Right renal pelvis (tissue), 4 donors: ENCODE results near the gene DBF4B. TPM values are rescaled to one million over a fixed set of nuclear protein-coding genes. Genes with fewer than 3 reads are reported as not detected.

Source experiments
- DNase-seq, 4 donors: peaks; one replicate each; pipeline ENCODE4 v3.0.0-alpha.2; 2013; ENCODE audit warnings: low read depth in 4 of 4, low spot score in 3 of 4, missing footprints in 1 of 4
- polyA plus RNA-seq, 4 donors: library from polyadenylated mRNA; unstranded; fragments of 120-200 nt; gene quantifications; one replicate each; pipeline ENCODE4 v1.2.1, GENCODE V29; 2013; ENCODE audit not compliant: insufficient read length in 4 of 4

Gene DBF4B
- polyA plus RNA-seq, 4 donors: 9.2 to 13.9 (median 11.7) TPM

DNA sequence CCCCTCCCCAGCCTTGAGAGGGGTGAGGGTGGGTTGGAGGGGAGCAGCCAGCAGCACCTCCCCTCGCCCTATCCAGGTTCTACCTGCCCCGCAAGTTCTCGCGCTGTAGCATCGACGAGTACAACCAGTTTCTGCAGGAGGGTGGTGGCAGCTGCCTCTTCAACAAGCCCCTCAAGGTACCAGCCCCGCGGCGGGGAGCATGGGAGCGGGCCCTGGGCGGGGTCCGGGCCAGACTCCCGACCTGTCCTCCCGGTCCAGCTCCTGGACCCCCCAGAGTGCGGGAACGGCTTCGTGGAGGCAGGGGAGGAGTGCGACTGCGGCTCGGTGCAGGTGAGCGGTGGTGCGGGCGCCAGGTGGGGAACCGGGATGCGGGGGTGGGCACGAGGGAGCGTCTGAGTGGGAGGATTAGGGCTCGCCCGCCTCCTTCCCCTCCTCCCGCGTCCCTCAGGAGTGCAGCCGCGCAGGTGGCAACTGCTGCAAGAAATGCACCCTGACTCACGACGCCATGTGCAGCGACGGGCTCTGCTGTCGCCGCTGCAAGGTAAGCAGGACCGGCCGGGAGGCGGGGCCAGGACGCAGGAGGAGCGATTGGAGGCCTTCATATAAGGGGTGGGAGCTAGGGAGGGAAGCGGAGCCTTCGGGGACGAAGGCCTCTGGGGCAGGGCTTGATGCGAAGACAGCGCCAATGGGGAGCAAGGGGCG is 66.8 kb downstream of the DBF4B start:
- peak; percentile 94 to 97 (median 96) for DNase-seq

GRCh38 chr17:44775838-44776621 is 67.6 kb downstream of the DBF4B start:
- no peak for DNase-seq

DNA sequence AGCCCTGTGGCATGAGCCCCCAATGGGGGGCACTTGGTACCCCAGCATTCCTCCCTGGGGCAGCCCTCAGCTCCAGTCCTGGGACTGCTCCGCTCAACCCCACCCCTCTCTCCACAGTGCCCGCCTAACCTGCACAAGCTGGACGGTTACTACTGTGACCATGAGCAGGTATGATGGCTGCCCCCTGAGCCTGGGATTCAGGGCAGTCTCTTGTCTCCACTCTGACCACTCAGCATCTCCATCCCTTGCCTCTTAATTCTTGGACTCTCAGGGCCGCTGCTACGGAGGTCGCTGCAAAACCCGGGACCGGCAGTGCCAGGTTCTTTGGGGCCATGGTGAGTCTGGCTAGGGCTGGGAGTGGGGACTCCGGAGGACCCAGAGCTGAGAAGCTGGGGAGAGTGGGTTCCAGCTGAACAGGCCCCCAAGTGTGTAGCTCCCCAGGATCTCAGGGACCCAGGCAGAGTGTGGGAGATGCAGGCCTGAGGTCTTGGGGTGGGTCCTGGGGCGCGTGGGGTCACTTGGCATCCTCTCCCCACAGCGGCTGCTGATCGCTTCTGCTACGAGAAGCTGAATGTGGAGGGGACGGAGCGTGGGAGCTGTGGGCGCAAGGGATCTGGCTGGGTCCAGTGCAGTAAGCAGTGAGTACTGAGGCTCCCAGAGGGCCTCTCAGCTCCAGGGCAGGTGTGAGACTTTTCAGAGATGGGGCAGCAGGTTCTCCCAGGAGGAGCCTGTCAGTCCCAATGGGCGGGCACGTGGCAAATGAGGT is 68.3 kb downstream of the DBF4B start:
- no peak for DNase-seq

DNA sequence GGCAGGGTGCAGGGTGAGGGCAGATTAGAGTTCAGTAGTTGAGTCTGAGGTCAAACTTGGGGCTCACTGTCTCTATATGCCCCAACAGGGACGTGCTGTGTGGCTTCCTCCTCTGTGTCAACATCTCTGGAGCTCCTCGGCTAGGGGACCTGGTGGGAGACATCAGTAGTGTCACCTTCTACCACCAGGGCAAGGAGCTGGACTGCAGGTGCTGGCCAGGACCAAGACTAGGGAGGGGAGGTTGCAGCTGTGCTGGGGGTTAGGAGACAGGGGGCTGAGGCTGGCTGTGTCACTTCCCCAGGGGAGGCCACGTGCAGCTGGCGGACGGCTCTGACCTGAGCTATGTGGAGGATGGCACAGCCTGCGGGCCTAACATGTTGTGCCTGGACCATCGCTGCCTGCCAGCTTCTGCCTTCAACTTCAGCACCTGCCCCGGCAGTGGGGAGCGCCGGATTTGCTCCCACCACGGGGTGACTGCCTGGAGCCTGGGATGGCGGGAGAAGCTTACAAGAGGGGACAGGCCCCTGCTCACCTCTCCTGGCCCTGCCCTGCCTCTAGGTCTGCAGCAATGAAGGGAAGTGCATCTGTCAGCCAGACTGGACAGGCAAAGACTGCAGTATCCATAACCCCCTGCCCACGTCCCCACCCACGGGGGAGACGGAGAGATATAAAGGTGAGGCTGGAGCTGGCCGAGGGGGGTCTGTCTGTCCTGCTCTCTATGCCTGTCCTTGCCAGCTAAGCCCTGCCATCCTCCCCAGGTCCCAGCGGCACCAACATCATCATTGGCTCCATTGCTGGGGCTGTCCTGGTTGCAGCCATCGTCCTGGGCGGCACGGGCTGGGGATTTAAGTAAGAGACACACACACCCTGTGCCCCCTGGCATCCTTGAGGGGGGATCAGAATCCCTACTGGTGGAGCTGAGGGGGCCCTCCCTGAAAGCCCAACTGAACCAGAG is 69.2 kb downstream of the DBF4B start:
- DNase-seq: no peak

DNA sequence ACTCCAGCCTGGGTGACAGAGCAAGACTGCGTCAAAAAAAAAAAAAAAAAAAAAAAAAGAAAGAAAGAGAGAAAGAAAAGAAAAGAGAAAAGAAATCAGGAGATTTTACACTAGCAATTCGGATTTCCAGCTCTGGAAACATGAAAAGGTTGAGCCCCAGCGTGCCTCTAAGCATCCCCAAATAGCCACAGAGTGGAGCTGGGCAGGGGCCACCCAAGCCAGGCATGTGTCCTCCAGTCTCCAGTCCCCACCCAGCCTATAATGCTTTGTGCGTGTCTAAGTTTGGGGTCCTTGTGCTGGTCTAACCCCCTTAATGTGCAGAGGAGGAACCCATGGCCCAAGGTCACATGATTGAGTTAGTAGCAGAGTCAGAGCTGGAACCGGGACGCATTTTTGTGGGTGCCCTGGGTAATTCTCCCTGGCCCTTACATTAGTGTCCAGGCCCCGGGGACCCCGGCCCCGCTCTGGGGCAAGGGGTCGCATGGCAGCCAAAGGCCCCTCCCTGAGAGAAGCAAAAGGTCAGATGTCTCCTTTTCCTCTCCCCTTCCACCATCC is 70.3 kb downstream of the DBF4B start:
- no peak for DNase-seq

GRCh38 chr17:44779211-44780025 is 71.0 kb downstream of the DBF4B start:
- DNase-seq: peak; percentile 55 to 76 (median 60)

DNA sequence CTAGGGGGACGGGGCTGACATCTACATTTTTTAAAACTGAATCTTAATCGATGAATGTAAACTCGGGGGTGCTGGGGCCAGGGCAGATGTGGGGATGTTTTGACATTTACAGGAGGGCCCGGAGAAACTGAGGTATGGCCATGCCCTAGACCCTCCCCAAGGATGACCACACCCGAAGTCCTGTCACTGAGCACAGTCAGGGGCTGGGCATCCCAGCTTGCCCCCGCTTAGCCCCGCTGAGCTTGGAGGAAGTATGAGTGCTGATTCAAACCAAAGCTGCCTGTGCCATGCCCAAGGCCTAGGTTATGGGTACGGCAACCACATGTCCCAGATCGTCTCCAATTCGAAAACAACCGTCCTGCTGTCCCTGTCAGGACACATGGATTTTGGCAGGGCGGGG is 71.7 kb downstream of the DBF4B start:
- DNase-seq: no peak

- no peak for DNase-seq
These were observed 72.5 kb downstream of the DBF4B start for GRCh38 chr17:44780845-44781480.

DNA sequence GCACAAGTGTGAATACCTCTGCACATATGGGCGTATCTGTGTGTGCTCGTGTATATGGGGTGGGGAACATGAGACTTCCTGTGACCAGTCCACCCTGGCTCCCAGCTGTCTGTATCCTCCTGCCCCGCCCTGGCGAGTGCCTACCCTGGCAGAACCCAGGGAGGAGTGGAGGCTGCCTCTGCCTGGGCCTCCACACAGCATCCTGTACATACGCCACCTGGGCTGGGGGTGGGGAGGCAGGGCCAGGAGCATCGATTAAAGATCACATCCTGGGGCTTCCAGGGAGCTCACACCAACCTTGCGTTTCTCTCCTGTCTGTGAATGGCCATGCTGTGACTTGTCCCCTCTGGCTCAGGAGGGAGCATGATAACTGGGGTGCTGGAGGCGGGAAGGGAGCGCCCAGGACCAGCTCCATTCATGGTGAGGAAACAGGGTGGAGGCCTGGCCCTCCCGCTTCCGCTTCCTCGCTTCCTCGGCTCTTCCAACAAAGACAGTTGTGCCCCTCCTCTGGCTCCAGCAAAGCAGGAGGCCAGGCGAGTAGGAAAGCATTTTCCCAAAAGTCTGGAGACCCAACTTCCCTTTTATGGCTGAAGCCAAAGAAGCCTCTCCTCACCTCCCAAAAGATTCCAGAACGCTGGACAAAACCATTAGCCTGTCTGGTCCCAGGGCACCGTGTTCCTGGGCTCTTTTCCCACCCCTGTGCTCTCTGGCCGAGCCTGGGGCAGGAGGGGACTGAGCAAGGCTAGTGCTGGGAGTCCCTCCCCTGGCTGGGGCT is 73.3 kb downstream of the DBF4B start:
- DNase-seq: no peak

GRCh38 chr17:44782326-44782850 is 73.9 kb downstream of the DBF4B start:
- DNase-seq: no peak

DNA sequence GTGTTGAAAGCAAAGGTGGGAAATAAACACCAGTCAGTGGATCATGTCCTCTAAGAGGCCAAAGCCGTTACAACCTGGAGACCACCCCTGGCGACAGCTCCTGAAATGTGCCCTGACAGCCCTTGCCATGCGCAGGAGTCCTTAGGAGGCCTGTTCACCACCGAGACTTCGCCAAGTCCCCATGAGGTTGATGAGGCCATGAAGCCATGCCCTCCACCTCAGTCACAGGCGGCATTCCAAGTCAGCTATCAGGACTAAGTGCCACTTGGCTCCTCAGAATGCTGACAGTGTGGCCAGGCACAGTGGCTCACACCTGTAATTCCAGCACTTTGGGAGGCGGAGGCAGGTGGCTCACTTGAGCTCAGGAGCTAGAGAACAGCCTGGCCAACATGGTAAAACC is 77.5 kb downstream of the DBF4B start:
- no peak for DNase-seq

- no peak for DNase-seq
These were observed 78.2 kb downstream of the DBF4B start for GRCh38 chr17:44786551-44787081.

- DNase-seq: no peak
These were observed 78.9 kb downstream of the DBF4B start for GRCh38 chr17:44787271-44787940.

DNA sequence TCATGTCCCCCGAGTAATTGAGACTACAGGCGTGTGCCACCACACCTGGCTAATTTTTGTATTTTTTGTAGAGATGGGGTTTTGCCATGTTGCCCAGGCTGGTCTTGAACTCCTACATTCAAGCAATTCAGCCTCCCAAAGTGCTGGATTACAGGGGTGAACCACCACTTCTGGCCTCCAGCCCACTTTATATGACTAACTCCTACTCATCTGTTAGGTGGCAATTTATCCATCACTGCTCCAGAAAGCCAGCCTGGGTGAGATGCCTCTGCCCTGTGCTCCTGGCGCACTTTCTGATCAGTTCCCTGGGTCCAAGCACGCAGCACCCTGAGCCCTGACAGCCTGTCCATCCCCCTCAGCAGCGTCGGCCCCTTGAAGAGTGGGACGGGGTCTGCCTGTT is 79.7 kb downstream of the DBF4B start:
- no peak for DNase-seq

DNA sequence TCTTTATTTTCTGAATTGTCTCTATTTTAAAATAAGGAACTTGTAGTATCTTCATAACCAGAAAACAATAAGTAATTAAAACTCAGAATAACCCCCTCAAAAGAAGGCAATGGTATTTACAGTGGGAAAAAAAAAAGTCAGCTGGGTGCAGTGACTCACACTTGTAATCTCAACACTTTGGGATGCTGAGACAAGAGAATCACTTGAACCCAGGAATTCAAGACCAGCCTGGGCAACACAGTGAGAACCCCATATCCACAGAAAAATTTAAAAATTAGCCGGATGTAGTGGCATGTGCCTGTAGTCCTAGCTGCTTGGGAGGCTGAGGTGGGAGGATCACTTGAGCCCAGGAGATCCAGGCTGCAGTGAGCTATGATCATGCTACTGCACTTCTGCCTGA is 83.8 kb downstream of the DBF4B start:
- DNase-seq: no peak

- no peak for DNase-seq
These were observed 85.7 kb downstream of the DBF4B start for GRCh38 chr17:44793885-44794842.
